ENCODE measurements around the gene ARVCF. TPM values are rescaled to one million over a fixed set of nuclear protein-coding genes. Genes with fewer than 3 reads are reported as not detected.

The ARVCF gene
- total and polyA plus RNA-seq, 2 donors (not counting 3 experiments of a cell fraction or from before 2014, with no cell fraction given): 81.3 to 105 TPM

DNA sequence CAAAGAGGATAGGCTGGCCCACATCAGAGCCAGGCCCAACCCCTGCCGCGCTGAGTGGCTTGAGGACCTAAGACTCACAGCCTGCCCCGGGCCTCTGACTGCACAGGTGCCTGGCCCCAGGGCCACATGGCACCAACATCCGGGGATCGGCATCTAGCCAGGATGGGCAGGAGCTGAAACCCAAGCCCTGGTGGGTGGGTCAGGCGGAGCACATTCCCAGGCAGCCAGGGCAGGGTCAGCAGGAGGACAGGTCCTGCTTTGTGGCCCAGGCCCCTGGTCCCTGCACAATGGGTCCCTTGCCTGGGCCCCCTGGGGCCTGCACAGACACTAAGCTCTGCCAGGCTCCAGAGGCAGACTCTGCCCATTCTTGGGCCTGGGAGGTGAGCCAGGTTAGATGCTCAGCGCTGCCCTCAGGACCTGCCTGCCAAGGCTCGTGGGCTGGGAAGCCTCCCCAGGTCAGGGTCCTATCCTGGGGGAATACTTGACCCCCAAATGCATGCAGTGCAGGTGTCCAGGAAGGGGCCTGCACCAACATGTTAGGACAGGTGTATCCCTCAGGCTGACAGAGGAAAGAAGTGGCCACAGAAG is 33.5 kb downstream of the ARVCF start:
- H3K36me3 ChIP-seq (ENCODE audit: control insufficient read depth in 2 of 2, extremely low read depth in 1 of 2, insufficient read depth in 2 of 2, low read length in 2 of 2): peaks cover 4 to 38% of the 10 kb centered on the region in 2 experiments
- H3K4me1 ChIP-seq (ENCODE audit: control insufficient read depth, extremely low read depth, insufficient read depth, low read length): peaks cover 26% of the 10 kb centered on the region
- no peak overlapping the region for H3K9ac ChIP-seq (replicated peaks; ENCODE audit: extremely low read depth, insufficient read depth, low read length)
- intact Hi-C loops (cut with micrococcal nuclease): no loop called here
- no peaks in the 10 kb centered on the region for H3K9me1 ChIP-seq (replicated peaks; ENCODE audit: control insufficient read depth, extremely low read depth, insufficient read depth, low read length)
- H3K4me3 ChIP-seq (replicated peaks in 1 of 3; ENCODE audit: insufficient read depth in 1 of 3, low read depth in 1 of 3, low read length in 3 of 3): no peak overlapping the region
- dilution Hi-C loops (cut with MboI; ENCODE audit: extremely low pct_ligation_motif_present, low sequenced_read_pairs): no loop called here
- no TSS peak for BruUV-seq (replicated peaks)
- H2AFZ ChIP-seq (ENCODE audit: low read depth, low read length): no peak overlapping the region
- no peaks in the 10 kb centered on the region for H4K20me1 ChIP-seq (replicated peaks; ENCODE audit: control insufficient read depth, extremely low read depth, insufficient read depth, low read length)
- TF ChIP-seq GATA2 (IDR thresholded peaks at IDR 0.05; ENCODE audit: insufficient read depth, insufficient read length, low read depth, low read length): no peak
- TF ChIP-seq POLR2A (IDR thresholded peaks at IDR 0.05; ENCODE audit: low read depth, low read length): no peak
- TF ChIP-seq POLR2AphosphoS5 (IDR thresholded peaks at IDR 0.05; ENCODE audit: insufficient read depth, low read depth, low read length): no peak
- no peak for TF ChIP-seq FOS (IDR thresholded peaks at IDR 0.05; ENCODE audit: borderline replicate concordance, insufficient read depth, low read length)
- no peak for TF ChIP-seq MYC (IDR thresholded peaks at IDR 0.05; ENCODE audit: low read depth, low read length)
- no peak for TF ChIP-seq EZH2 (IDR thresholded peaks at IDR 0.05; ENCODE audit: borderline replicate concordance, low read depth, low read length, severe bottlenecking)
- TF ChIP-seq, protein P1, sequence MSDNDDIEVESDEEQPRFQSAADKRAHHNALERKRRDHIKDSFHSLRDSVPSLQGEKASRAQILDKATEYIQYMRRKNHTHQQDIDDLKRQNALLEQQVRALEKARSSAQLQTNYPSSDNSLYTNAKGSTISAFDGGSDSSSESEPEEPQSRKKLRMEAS (IDR thresholded peaks at IDR 0.05; ENCODE audit: insufficient read depth, insufficient read length): no peak
- TF ChIP-seq, protein P2, sequence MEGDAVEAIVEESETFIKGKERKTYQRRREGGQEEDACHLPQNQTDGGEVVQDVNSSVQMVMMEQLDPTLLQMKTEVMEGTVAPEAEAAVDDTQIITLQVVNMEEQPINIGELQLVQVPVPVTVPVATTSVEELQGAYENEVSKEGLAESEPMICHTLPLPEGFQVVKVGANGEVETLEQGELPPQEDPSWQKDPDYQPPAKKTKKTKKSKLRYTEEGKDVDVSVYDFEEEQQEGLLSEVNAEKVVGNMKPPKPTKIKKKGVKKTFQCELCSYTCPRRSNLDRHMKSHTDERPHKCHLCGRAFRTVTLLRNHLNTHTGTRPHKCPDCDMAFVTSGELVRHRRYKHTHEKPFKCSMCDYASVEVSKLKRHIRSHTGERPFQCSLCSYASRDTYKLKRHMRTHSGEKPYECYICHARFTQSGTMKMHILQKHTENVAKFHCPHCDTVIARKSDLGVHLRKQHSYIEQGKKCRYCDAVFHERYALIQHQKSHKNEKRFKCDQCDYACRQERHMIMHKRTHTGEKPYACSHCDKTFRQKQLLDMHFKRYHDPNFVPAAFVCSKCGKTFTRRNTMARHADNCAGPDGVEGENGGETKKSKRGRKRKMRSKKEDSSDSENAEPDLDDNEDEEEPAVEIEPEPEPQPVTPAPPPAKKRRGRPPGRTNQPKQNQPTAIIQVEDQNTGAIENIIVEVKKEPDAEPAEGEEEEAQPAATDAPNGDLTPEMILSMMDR (IDR thresholded peaks at IDR 0.05; ENCODE audit: extremely low read depth in 1 of 2, insufficient read depth in 1 of 2, low read depth in 1 of 2, low read length in 2 of 2): no peak
- TF ChIP-seq JUN (IDR thresholded peaks at IDR 0.05; ENCODE audit: borderline replicate concordance, insufficient read depth, insufficient read length, low read depth): no peak
- peaks cover 13% of the 10 kb centered on the region for H3K79me2 ChIP-seq (ENCODE audit: control insufficient read depth, insufficient read depth, low read length)
- ChIA-PET CTCF (interaction anchor here (1.0 to 4.4 kb wide), 4 partner anchors 8 to 31 kb away, joined by 4 to 78 read pairs (median 9); no protein-coding TSS in a partner anchor), POLR2A (no interaction called here)
- H3K27me3 ChIP-seq (ENCODE audit: control insufficient read depth in 2 of 2, insufficient read depth in 2 of 2, low read length in 2 of 2): no peaks in the 10 kb centered on the region
- no peak overlapping the region for H3K27ac ChIP-seq (ENCODE audit: insufficient read depth, low read depth, low read length)
- FAIRE-seq: no peak
- no peaks in the 10 kb centered on the region for H3K9me3 ChIP-seq (replicated peaks; ENCODE audit: control insufficient read depth, insufficient read depth, low read length)
- no peak overlapping the region for H3K4me2 ChIP-seq (ENCODE audit: insufficient read depth, low read length)
- no peak for DNase-seq (ENCODE audit: low read depth, low spot score)

All from endothelial cell of umbilical vein (primary cell).